OCI-LY3 (cell line): ENCODE measurements around the gene ADCY5.

Source experiments
- H2AFZ ChIP-seq: fragments of 200-600, 300-600 bp; shearing (Covaris generic); 2 replicates; pipeline ENCODE4 v1.6.0; 2014; ENCODE audit warnings: antibody characterized with exemption, low read depth, low read length
- H3K27ac ChIP-seq: fragments of 200-600, 300-600 bp; sonication (generic); 2 replicates; pipeline ENCODE4 v1.5.1; 2014; ENCODE audit warnings: mild to moderate bottlenecking, low read length, moderate library complexity, mixed read lengths
- H3K27me3 ChIP-seq: fragments of 200-600, 300-600 bp; sonication (generic); 2 replicates; pipeline ENCODE4 v1.6.1; 2014; ENCODE audit warnings: low read depth, low read length, mixed read lengths
- H3K36me3 ChIP-seq: fragments of 200-600, 300-600 bp; sonication (generic); replicated peaks from 2 replicates; pipeline ENCODE3; 2014; ENCODE audit warnings: low read depth, low read length, mixed read lengths
- H3K4me1 ChIP-seq: fragments of 300-600, 200-600 bp; sonication (generic); 2 replicates; pipeline ENCODE4 v1.6.1; 2014; ENCODE audit warnings: low read length, mixed read lengths
- H3K4me2 ChIP-seq: fragments of 200-600, 300-600 bp; sonication (generic); 2 replicates; pipeline ENCODE4 v1.6.1; 2014; ENCODE audit warnings: low read length, mixed read lengths
- H3K4me3 ChIP-seq: fragments of 300-600, 200-600 bp; sonication (generic); 2 replicates; pipeline ENCODE4 v1.5.1; 2014; ENCODE audit warnings: antibody characterized with exemption, mild to moderate bottlenecking, low read length, moderate library complexity
- H3K79me2 ChIP-seq: fragments of 300-600, 200-600 bp; shearing (Covaris generic); 2 replicates; pipeline ENCODE4 v1.6.1; 2014; ENCODE audit warnings: mild to moderate bottlenecking, low read length, mixed read lengths
- H3K9ac ChIP-seq: fragments of 300-600, 200-600 bp; shearing (Covaris generic); 2 replicates; pipeline ENCODE4 v1.6.0; 2014; ENCODE audit warnings: mild to moderate bottlenecking, low read length, moderate library complexity
- H3K9me3 ChIP-seq: fragments of 200-600, 300-600 bp; shearing (Covaris generic); 2 replicates; pipeline ENCODE4 v1.6.1; 2014; ENCODE audit warnings: low read length, mixed read lengths; ENCODE audit not compliant: insufficient read depth
- H4K20me1 ChIP-seq: fragments of 200-600, 300-600 bp; sonication (generic); 2 replicates; pipeline ENCODE4 v1.6.1; 2016; ENCODE audit warnings: low read length, mixed read lengths; ENCODE audit not compliant: insufficient read depth
- CTCF ChIP-seq: fragments of 200-600, 300-600 bp; sonication (generic); IDR thresholded peaks from 2 replicates; pipeline ENCODE4 v1.5.1; 2014; ENCODE audit warnings: antibody characterized with exemption, low read length, low read depth
- EZH2phosphoT487 ChIP-seq: fragments of 200-600 bp; shearing (Covaris generic); IDR thresholded peaks from 2 replicates; pipeline ENCODE4 v1.6.1; 2018; ENCODE audit warnings: antibody characterized with exemption, mixed run types, low read depth

ADCY5 gene

GRCh38 chr3:123390865-123391600, 57.9 kb downstream of the ADCY5 start:
- Histone ChIP-seq H3K79me2 (no peaks in the 10 kb centered on the region), H3K36me3 (no peaks in the 10 kb centered on the region), H3K4me2 (no peak overlapping the region), H2AFZ (no peak overlapping the region), H3K4me3 (no peak overlapping the region), H3K9me3 (no peaks in the 10 kb centered on the region), H3K27ac (no peak overlapping the region), H4K20me1 (no peaks in the 10 kb centered on the region), H3K27me3 (peaks cover 27% of the 10 kb centered on the region), H3K9ac (no peak overlapping the region), H3K4me1 (no peaks in the 10 kb centered on the region)
- no peak for TF ChIP-seq CTCF
- TF ChIP-seq EZH2phosphoT487: no peak

- no peak overlapping the region for H3K4me2 ChIP-seq
- H4K20me1 ChIP-seq: no peaks in the 10 kb centered on the region
- H2AFZ ChIP-seq: no peak overlapping the region
- no peak overlapping the region for H3K9ac ChIP-seq
- peaks cover 33% of the 10 kb centered on the region for H3K27me3 ChIP-seq
- H3K4me1 ChIP-seq: no peaks in the 10 kb centered on the region
- no peaks in the 10 kb centered on the region for H3K79me2 ChIP-seq
- H3K4me3 ChIP-seq: no peak overlapping the region
- no peaks in the 10 kb centered on the region for H3K9me3 ChIP-seq
- TF ChIP-seq CTCF: no peak
- TF ChIP-seq EZH2phosphoT487: no peak
- H3K27ac ChIP-seq: no peak overlapping the region
- no peaks in the 10 kb centered on the region for H3K36me3 ChIP-seq
Observed at GRCh38 chr3:123389628-123389918, 59.3 kb downstream of the ADCY5 start.

- no peak overlapping the region for H3K9ac ChIP-seq
- TF ChIP-seq EZH2phosphoT487 (no peak), CTCF (no peak)
- peaks cover 33% of the 10 kb centered on the region for H3K27me3 ChIP-seq
- no peak overlapping the region for H3K27ac ChIP-seq
- H3K4me2 ChIP-seq: no peak overlapping the region
- no peaks in the 10 kb centered on the region for H3K4me1 ChIP-seq
- H3K4me3 ChIP-seq: no peak overlapping the region
- H3K79me2 ChIP-seq: no peaks in the 10 kb centered on the region
- no peaks in the 10 kb centered on the region for H3K9me3 ChIP-seq
- no peaks in the 10 kb centered on the region for H4K20me1 ChIP-seq
- H3K36me3 ChIP-seq: no peaks in the 10 kb centered on the region
- no peak overlapping the region for H2AFZ ChIP-seq
Observed at GRCh38 chr3:123388811-123389627, 59.9 kb downstream of the ADCY5 start.

GRCh38 chr3:123388042-123388441, 60.8 kb downstream of the ADCY5 start:
- no peaks in the 10 kb centered on the region for H3K36me3 ChIP-seq
- no peaks in the 10 kb centered on the region for H3K9me3 ChIP-seq
- no peak overlapping the region for H3K27ac ChIP-seq
- no peak overlapping the region for H3K9ac ChIP-seq
- TF ChIP-seq EZH2phosphoT487 (no peak), CTCF (no peak)
- H2AFZ ChIP-seq: no peak overlapping the region
- no peak overlapping the region for H3K4me3 ChIP-seq
- peaks cover 33% of the 10 kb centered on the region for H3K27me3 ChIP-seq
- no peaks in the 10 kb centered on the region for H3K4me1 ChIP-seq
- H3K79me2 ChIP-seq: no peaks in the 10 kb centered on the region
- H3K4me2 ChIP-seq: no peak overlapping the region
- no peaks in the 10 kb centered on the region for H4K20me1 ChIP-seq
